Keratinocyte (primary cell): ENCODE measurements around the gene TIA1. TPM values are rescaled to one million over a fixed set of nuclear protein-coding genes. Genes with fewer than 3 reads are reported as not detected.
"Not testable (repeated sequence)": the region's sequence is repeated elsewhere in the genome, so short reads cannot be mapped to it uniquely, and the experiment has no call there.

Source experiments
- DNase-seq: peaks from one replicate; pipeline ENCODE4 v3.0.0-alpha.2; 2011; ENCODE audit warnings: low read depth, missing footprints, low spot score
- FAIRE-seq: peaks from 2 replicates; lab custom pipeline; 2011; peaks lifted over from hg19 to GRCh38; lab: Jason Lieb, UNC
- H2AFZ ChIP-seq: 2 replicates; pipeline ENCODE4 v1.6.0; 2012; ENCODE audit warnings: low read length, control low read depth, inconsistent platforms; ENCODE audit not compliant: control insufficient read depth
- H3K27ac ChIP-seq: 2 replicates; pipeline ENCODE4 v1.5.1; 2011; ENCODE audit warnings: low read length; ENCODE audit not compliant: control insufficient read depth, insufficient read depth
- H3K27me3 ChIP-seq: 3 replicates; pipeline ENCODE4 v1.6.0; 2011; ENCODE audit warnings: low read length; ENCODE audit not compliant: control insufficient read depth, insufficient read depth; ENCODE audit errors: extremely low read depth
- H3K36me3 ChIP-seq, 2 experiments: 2 replicates in 1 of 2; 3 replicates in 1 of 2; pipeline ENCODE4 v1.5.1; 2011; ENCODE audit warnings: low read length in 2 of 2, mild to moderate bottlenecking in 1 of 2; ENCODE audit not compliant: control insufficient read depth in 2 of 2, insufficient read depth in 2 of 2; ENCODE audit errors: extremely low read depth in 1 of 2
- H3K4me1 ChIP-seq: 3 replicates; pipeline ENCODE4 v1.5.1; 2011; ENCODE audit warnings: low read length; ENCODE audit not compliant: control insufficient read depth, insufficient read depth; ENCODE audit errors: extremely low read depth
- H3K4me2 ChIP-seq: 3 replicates; pipeline ENCODE4 v1.6.0; 2011; ENCODE audit warnings: low read depth, low read length; ENCODE audit not compliant: control insufficient read depth, insufficient read depth; ENCODE audit errors: extremely low read depth
- H3K4me3 ChIP-seq, 3 experiments: fragments of 200-600 bp in 1 of 3; sonication (generic) in 1 of 3; 2 replicates in 2 of 3; 3 replicates in 1 of 3; pipeline ENCODE4 v1.5.1; 2011 to 2016; ENCODE audit warnings: low read length in 3 of 3, mild to moderate bottlenecking in 3 of 3, control low read depth in 2 of 3, inconsistent platforms in 1 of 3, low read depth in 1 of 3, mixed read lengths in 1 of 3, mixed run types in 1 of 3, moderate library complexity in 1 of 3; ENCODE audit not compliant: control insufficient read depth in 2 of 3, insufficient read depth in 2 of 3; ENCODE audit errors: extremely low read depth in 1 of 3
- H3K79me2 ChIP-seq: 2 replicates; pipeline ENCODE4 v1.6.0; 2012; ENCODE audit warnings: low read length; ENCODE audit not compliant: control insufficient read depth, insufficient read depth
- H3K9ac ChIP-seq: 3 replicates; pipeline ENCODE4 v1.6.0; 2011; ENCODE audit warnings: low read length; ENCODE audit not compliant: control insufficient read depth, insufficient read depth; ENCODE audit errors: extremely low read depth
- H3K9me1 ChIP-seq: 3 replicates; pipeline ENCODE4 v1.6.0; 2011; ENCODE audit warnings: low read length; ENCODE audit not compliant: control insufficient read depth, insufficient read depth; ENCODE audit errors: extremely low read depth
- H3K9me3 ChIP-seq: 2 replicates; pipeline ENCODE4 v1.5.1; 2012; ENCODE audit warnings: low read depth, low read length; ENCODE audit not compliant: control insufficient read depth
- H4K20me1 ChIP-seq: 3 replicates; pipeline ENCODE4 v1.6.0; 2011; ENCODE audit warnings: low read length; ENCODE audit not compliant: control insufficient read depth, insufficient read depth; ENCODE audit errors: extremely low read depth
- CTCF ChIP-seq, 3 experiments: IDR thresholded peaks in 1 of 3; conservative IDR thresholded peaks in 1 of 3; optimal IDR thresholded peaks in 1 of 3; 2 replicates in 2 of 3; 3 replicates in 1 of 3; pipeline versions ENCODE3 to v1.5.1; 2011; ENCODE audit warnings: low read length in 3 of 3, mild to moderate bottlenecking in 3 of 3, moderate library complexity in 2 of 3, control low read depth in 1 of 3, inconsistent platforms in 1 of 3; ENCODE audit not compliant: insufficient read depth in 2 of 3; ENCODE audit errors: extremely low read depth in 1 of 3
- EZH2 ChIP-seq: IDR thresholded peaks from one replicate; pipeline ENCODE4 v1.6.1; 2012; ENCODE audit warnings: inconsistent platforms, mild to moderate bottlenecking, low read length, moderate library complexity
- dilution Hi-C: fragments of 300-500 bp; cut with MboI; formaldehyde crosslinking; loops from one replicate; pipeline ENCODE4 v1.7.0; 2020; ENCODE audit warnings: low sequenced_read_pairs; ENCODE audit not compliant: extremely low pct_ligation_motif_present
- polyA plus RNA-seq, 5 experiments: library from polyadenylated mRNA; depleted of rRNA in 3 of 5; stranded (reverse) in 3 of 5; stranded (forward) in 1 of 5; unstranded in 1 of 5; fragments of >200 nt; gene quantifications; 1 replicate in 1 of 5; 2 replicates in 3 of 5; 3 replicates in 1 of 5; pipeline versions ENCODE4 v1.2.1 to v1.2.3, GENCODE V29; 2011 to 2012; ENCODE audit warnings: missing spikeins in 2 of 5, low read depth in 1 of 5, low replicate concordance in 1 of 5

TIA1 gene
- polyA plus RNA-seq, 1 donor (not counting 4 experiments of a cell fraction or from before 2014, with no cell fraction given) = 76.3 TPM

- DNase-seq, H3K79me2 ChIP-seq, H2AFZ ChIP-seq, H3K4me1 ChIP-seq, H3K4me2 ChIP-seq, H3K9me1 ChIP-seq, dilution Hi-C loops, H3K27ac ChIP-seq, H3K9me3 ChIP-seq, H3K36me3 ChIP-seq, H3K4me3 ChIP-seq, FAIRE-seq, H4K20me1 ChIP-seq, H3K27me3 ChIP-seq, H3K9ac ChIP-seq: not testable (repeated sequence)
These were observed 18.5 kb upstream of the TIA1 start for GRCh38 chr2:70266925-70267324.

- Histone ChIP-seq H3K36me3 (peaks cover 8 to 14% of the 10 kb centered on the region in 2 experiments), H3K27me3 (no peaks in the 10 kb centered on the region), H3K4me1 (peaks cover 7% of the 10 kb centered on the region), H3K9me1 (no peaks in the 10 kb centered on the region), H3K79me2 (peaks cover 7% of the 10 kb centered on the region), H3K27ac (no peak overlapping the region), H3K4me2 (no peak overlapping the region), H3K4me3 (no peak overlapping the region), H2AFZ (no peak overlapping the region), H3K9me3 (no peaks in the 10 kb centered on the region), H4K20me1 (no peaks in the 10 kb centered on the region), H3K9ac (no peak overlapping the region)
- no peak for DNase-seq
- dilution Hi-C loops = no loop called here
- no peak for FAIRE-seq
- no peak for TF ChIP-seq CTCF (optimal IDR thresholded peaks at IDR 0.05 in 1 of 3, IDR thresholded peaks at IDR 0.05 in 1 of 3, conservative IDR thresholded peaks at IDR 0.05 in 1 of 3; ENCODE audit: extremely low read depth in 1 of 3, insufficient read depth in 2 of 3, low read length in 3 of 3)
- TF ChIP-seq EZH2 = no peak
These were observed 13.1 kb upstream of the TIA1 start for GRCh38 chr2:70261501-70261900.

GRCh38 chr2:70258532-70258875, 10.1 kb upstream of the TIA1 start:
- Histone ChIP-seq H3K4me1 (peaks cover 7% of the 10 kb centered on the region), H3K9me3 (no peaks in the 10 kb centered on the region), H4K20me1 (no peaks in the 10 kb centered on the region), H3K79me2 (peaks cover 7% of the 10 kb centered on the region), H3K4me3 (peak overlapping the region; percentile 72 to 80 (median 77)), H3K9ac (peak overlapping the region; percentile 60), H3K27me3 (no peaks in the 10 kb centered on the region), H3K27ac (peak overlapping the region; percentile 53), H3K4me2 (peak overlapping the region; percentile 82), H2AFZ (peak overlapping the region; percentile 93), H3K36me3 (peaks cover 3 to 6% of the 10 kb centered on the region in 2 experiments), H3K9me1 (no peaks in the 10 kb centered on the region)
- TF ChIP-seq CTCF (optimal IDR thresholded peaks at IDR 0.05 in 1 of 3, IDR thresholded peaks at IDR 0.05 in 1 of 3, conservative IDR thresholded peaks at IDR 0.05 in 1 of 3; ENCODE audit: extremely low read depth in 1 of 3, insufficient read depth in 2 of 3, low read length in 3 of 3) (no peak), EZH2 (no peak)
- dilution Hi-C loops = no loop called here
- DNase-seq (no peak), FAIRE-seq (no peak)
